HG03460 (cell line): ENCODE results near the gene KRT82.

Experiments used
- ATAC-seq: cut with Tn5 transposase; IDR thresholded peaks from one replicate; pipeline ENCODE4 v1.9.1; 2021; ENCODE audit not compliant: unreplicated experiment

The KRT82 gene

DNA sequence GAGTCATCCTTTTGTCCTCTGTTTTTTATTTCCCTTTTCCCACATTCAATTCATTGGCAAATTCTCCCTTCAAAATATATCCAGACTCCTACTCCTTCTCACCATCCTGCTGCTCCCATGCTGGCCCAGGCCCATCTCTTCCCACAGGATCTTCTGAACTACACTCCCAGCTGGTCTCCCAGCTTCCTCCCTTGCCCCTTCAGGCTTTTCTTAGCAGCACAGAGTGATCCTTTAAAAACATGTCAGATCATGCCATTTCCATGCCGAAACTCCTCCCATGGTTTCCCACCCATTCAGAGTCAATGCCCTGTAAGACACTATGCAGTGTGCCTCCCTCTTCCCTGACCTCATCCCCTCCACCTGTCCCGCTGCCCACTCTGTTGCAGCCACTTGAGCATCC, 18.3 kb downstream of the KRT82 start:
- ATAC-seq = no peak

DNA sequence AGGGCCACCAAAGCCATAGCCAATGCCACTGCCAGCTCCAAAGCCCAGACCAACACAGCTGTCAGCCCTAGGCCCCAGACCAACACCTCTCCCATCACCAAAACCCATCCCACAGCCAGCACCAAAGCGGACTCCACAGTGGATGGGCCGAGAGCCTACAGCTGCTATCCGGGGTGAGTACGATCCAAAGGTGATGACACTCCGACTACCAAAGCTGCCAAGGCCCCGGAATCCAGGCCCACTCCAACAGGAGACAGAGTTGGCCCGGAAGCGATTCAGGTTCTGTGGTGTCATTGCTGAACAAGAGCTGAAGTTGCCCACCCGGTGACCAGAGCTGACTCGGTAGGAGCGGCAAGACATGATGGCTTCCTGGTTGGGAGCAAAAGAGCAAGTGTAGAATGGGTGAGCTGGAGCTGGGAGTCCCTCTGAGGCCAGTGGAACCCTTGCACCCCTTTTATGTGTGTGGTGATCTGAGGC, 20.9 kb downstream of the KRT82 start, which contains the start of gene KRT84:
TSS of gene KRT84 (minus strand) at position 427 of the 477 bp plus-strand sequence. CDS start at position 360, 67 bp downstream.
- no peak for ATAC-seq

DNA sequence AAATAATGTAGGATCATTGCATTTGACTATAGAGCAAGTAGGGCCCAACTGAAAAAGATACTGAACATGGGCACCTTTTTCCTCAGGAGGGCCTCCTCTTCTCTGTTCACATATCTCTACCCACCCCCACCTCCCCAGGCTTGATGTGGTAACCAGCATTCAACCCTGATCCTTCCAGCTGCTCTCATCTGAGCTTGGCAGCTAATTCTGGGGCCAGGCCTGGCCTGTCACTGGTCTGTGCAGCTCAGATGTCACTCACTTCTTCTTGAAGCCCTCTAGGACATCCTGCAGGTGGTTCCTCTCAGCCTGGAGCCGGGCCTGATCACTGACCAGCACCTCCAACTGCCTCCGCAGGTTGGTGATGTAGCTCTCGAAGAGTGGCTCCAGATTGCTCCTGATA, 22.8 kb downstream of the KRT82 start:
- ATAC-seq = no peak

DNA sequence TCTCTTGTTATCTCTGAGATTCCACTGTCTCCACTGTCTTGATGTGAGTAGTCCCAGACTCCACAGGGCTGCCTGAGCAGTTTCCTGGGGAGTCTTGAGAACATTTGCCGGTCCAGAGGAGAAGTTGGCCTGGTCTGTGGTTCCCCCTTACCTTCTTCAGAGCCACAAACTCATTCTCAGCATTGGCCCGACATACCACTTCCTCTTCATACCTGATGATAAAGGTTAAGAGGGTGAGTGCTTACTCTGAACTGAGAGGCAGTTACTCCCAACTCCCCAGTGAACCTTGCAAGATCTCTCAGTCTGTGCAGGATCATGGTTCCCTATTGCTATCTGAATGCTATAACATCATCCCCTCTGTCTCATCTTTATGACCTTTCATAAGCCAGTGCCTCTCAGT, 23.3 kb downstream of the KRT82 start:
- ATAC-seq = no peak

DNA sequence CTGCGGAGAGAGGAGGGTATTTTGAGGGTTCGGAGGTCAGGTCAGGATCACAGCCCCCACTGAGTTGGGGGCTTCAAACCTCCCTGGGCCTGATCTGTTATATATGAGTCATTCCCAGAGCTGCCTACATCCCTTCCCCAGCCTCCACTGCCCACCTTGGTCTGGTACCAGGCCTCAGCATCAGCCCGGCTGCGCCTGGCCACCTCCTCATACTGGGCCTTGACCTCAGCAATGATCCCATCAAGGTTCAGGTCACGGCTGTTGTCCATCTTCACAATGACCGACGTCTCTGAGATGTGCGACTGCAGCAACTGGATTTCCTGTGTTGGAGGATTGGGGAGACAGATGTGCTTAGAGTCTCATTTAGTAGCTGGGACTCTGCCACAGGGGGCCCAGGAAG, 24.9 kb downstream of the KRT82 start:
- no peak for ATAC-seq

DNA sequence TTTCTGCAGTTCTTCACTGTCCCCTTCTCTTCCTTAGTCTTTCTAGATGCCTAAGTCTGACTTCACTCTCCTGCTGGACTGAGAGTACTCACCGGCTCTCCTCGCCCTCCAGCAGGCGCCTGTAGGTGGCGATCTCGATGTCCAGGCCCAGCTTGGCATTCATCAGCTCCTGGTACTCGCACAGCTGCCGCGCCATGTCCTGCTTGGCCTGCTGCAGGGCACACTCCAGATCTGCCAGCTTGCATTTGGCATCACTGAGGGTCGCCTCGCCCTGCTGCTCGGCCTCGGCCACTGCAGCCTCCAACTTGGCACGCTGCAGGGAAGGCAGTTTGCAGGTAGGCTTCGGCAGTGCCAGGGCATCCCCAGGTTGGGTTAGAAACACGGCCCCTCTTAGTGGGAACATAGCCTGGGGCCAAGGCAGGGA, 25.9 kb downstream of the KRT82 start:
- no peak for ATAC-seq

GRCh38 chr12:52379536-52379935, 26.6 kb downstream of the KRT82 start:
- ATAC-seq = no peak

DNA sequence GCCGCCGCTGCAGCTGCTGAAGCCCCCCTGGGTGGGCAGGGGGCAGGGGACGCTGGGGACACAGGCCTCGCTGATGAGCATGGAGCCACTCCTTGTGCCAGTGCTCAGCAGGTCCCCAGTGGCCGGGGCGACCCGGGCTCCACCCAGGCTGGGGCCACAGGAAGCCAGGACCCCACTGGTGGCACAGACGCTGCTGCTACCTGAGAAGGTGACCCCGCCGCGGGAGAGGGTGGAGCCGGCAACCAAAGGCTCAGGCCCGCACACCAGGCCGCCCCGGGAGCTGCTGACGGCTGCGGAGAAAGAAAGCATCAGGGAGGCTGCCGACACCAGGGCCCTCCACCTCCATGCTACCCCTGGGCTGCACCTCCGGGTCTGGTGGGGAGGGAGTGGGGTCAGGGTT, 28.0 kb downstream of the KRT82 start:
- ATAC-seq = no peak

GRCh38 chr12:52377266-52377665, 28.9 kb downstream of the KRT82 start:
- no peak for ATAC-seq

DNA sequence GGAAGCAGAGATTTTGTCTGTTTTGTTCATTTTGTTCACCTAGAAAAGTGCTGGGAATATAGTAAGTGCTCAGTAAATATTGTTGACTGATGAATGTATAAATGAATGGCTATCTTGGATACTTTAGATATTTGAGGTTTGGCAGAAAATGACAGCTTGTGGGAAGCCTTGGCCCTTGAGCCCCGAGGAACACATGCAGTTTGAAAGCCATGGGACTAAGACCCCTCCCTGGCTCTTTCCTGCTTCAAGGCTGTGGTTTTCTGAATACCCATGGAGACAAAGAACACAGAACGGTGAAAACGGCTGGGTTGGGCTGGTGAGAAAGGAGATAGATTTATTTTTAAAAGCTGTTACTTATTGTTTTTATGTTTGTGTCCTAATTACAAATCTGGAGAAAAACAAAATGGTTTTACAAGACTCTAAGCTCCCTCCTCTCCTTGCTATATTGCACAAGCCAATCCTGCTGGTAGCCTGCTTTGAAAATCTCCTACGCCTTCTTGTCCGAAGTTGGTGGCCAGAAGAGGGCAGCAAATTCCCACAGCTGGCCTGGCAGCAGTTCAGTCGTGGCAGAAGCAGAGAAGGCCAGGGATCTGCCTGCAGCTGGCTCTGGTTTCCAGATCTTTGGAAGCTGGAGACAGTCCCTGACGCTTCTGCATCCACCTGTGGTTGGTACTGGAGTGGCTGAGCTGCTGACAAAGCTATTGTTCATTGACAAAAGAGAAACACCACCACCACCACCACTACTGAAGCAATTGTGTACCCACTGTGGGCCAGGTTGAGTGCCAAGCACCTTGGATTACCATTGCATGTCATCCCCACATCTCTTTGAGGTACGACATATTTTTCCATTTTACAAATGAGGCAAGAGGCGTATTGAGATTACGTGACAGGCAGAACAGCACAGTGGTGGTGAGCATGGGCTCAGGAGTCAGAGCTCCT, 33.6 kb downstream of the KRT82 start:
- ATAC-seq = no peak

DNA sequence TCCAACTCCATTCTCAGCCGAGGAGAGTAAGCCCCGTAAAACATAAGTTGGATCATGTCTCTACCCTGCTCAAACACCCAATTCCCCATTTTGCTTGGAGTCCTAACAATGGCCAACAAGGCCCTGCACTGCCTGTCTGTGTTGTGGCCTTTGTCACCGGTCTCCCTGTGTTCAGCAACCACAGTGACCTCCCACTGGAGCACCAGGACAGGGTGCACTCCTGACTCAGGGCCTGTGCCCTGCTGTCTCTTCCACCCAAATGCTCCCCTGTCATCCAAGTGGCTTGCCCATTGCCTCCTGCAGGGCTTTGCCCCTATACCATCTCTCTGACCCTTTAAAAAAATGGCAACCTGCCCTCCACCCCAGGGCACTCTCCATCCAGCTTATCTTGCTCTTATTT, 34.4 kb downstream of the KRT82 start:
- ATAC-seq = no peak

DNA sequence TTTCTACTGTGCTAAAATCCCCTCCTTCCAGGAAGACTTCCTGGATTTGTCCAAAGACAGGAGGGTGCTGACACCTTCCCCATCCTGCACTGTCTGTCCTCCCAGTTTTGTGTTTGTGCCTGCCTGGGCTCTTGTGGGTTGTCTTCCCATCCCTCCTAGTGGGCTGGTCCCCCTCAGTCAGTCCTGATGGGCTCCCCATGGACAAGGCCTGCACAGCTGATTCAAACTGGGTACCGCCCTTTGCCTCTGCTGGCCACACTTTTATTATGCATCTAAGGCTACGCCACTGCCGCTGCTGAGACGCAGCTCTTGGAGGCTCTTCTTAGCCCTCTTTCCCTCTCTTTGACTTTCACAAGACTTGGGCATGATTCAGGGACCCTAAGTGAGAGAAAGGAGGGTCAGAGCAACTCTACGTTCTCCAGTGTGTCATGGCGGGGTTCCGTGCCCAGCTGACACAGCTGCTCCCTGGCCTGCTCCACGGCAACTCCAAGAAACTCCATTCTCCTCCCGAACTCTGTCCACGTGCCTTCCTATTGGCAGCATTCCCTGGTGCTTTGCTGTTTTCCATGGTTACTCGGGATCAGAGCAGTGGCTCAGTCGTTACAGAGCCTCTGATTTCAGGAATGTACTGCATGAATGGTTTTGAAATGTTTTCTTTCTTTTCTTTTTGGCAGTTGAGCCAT, 35.1 kb downstream of the KRT82 start:
- no peak for ATAC-seq

DNA sequence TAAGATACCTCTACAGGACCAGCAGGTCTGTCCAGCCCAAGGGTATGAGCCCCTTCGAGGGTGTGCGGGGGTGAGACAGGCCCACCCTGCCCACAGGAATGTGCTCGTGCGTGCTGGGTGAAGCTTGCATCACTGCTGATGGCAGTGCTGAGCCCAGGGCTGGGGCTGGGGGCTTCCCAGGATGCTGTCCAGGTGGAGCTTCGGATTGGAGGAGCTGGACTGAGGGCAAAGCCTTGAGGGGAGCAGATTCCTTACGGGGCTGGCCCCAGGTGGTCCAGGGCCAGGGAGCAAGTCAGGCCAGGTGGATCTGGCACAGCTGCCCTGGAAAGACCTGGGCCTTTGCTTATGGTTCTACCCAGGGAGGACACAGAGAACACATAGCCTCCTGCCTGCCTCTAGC, 36.3 kb downstream of the KRT82 start:
- no peak for ATAC-seq

DNA sequence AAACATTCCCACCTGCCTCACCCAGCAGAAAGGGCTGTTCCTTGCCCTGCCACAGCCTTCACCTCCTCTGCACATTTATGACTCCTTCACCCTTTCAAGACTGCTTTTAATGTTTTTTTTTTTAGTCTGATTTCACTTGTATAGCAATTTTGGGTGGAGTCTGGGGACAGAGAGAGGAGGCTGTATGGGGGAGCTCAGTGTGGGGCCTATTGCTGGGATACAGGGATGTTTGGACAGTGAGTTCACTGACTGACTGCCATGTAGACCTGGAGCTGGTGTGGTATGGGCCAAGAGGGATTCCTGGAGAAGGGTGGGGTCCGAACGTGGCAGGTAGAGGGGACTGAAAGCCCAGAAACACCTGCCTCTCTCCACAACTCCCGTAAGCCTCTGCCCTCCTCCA, 36.9 kb downstream of the KRT82 start:
- ATAC-seq = no peak

DNA sequence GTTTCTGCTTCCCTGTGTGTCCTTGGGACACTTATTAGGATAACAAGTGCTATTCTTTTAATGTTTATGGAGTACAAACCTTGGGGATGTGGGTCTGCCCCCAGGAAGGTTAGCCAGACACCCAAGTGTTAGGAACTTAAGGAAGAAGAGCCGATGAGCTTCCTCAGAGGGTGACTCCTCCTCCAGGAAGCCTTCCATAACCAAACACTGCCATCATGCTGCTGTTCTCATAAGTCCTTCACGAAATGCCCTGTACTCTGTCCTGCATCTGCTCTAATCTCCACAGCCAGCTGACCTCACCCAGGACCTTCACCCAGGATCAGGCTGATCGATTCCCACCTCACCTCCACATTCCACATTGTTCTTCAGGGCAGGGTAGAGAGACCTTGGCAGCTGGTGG, 37.6 kb downstream of the KRT82 start:
- no peak for ATAC-seq

DNA sequence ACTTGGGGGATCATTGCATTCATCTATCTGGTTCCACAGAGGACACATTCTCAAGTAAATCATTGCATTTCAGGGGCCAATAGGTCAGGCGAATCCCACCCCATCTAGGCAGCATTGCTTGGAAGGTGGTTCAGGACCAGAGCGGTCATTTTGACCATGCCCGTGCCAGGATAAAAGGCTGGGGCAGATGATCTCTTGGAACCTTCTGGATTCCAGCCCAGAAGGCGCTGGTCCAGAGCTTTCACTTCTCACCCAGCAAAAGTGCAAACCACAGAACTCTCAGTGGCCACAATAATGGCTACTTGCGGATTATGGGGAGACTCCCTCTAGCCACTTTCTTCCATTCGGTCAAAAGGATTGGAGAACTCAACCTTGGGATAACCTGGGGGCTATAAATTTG, 38.3 kb downstream of the KRT82 start:
- ATAC-seq = no peak

- ATAC-seq = no peak
Observed at GRCh38 chr12:52366738-52367485, 39.2 kb downstream of the KRT82 start, which contains the start of gene KRT85. Gene KRT85, minus strand, starts transcription at chr12:52367481. Its CDS starts 76 bp downstream, at chr12:52367405.

GRCh38 chr12:52364901-52365489, 41.1 kb downstream of the KRT82 start:
- ATAC-seq = no peak

DNA sequence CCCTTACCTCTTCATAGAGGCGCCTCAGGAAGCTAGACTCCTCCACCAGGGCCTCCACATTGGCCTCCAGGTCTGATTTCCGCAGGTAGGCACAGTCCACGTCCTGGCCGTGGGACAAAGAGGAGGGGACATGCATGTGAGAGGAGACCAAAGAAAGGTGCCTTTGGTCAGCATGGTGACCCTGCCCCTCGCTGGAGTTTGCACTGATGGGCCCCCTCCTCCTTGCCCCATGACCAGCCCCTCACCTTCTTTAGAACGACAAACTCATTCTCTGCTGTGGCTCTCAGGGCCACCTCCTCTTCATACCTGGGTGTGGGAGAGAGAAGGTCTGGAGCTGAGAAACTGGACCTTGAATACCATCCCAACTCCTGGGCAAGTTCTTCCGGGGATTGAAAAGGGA, 42.1 kb downstream of the KRT82 start:
- ATAC-seq = no peak

DNA sequence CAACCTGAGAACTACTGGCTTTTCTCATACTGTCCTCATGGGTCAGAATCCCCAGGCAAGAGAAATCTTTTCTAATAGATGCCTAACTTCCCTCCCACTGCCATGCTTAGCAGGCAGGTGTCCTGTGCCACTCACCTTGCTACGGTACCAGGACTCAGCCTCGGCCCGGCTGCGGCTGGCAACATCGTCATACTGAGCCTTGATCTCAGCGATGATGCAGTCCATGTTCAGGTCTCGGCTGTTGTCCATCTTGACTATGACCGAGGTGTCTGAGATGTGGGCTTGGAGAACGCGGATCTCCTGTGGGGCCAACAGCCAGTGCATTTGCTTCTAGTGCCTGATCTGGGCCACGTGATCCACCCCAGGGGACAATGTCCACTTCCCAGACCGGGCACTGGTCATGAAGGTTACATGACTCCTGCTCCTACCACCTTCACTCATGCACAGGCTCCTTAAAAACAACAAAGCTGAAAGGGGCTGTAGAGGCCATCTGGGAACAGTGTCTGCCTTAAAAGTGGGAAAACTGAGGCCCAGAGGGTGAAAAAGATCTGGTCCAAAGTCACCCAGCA, 42.9 kb downstream of the KRT82 start:
- no peak for ATAC-seq
